BE2C (cell line): ENCODE measurements around the gene SNHG17.
"Not testable (repeated sequence)": the region's sequence is repeated elsewhere in the genome, so short reads cannot be mapped to it uniquely, and the experiment has no call there.

Experiments
- DNase-seq: peaks from one replicate; pipeline ENCODE4 v3.0.0-alpha.2; 2020
- H3K27me3 ChIP-seq: fragments of 250-450 bp; sonication (Bioruptor Pico); 2 replicates; pipeline ENCODE4 v1.5.1; 2020; ENCODE audit warnings: mild to moderate bottlenecking
- H3K36me3 ChIP-seq: fragments of 250-450 bp; sonication (Bioruptor Pico); 2 replicates; pipeline ENCODE4 v1.5.1; 2020; ENCODE audit warnings: mild to moderate bottlenecking
- H3K4me1 ChIP-seq: fragments of 250-450 bp; sonication (Bioruptor Pico); 2 replicates; pipeline ENCODE4 v1.5.1; 2020
- H3K4me3 ChIP-seq: 2 replicates; pipeline ENCODE4 v1.5.1; 2011; ENCODE audit warnings: low read depth, low read length
- H3K9me3 ChIP-seq: fragments of 250-450 bp; sonication (Bioruptor Pico); 2 replicates; pipeline ENCODE4 v1.5.1; 2020
- CTCF ChIP-seq: IDR thresholded peaks from 2 replicates; pipeline ENCODE4 v1.5.1; 2012; ENCODE audit warnings: mild to moderate bottlenecking, low read depth, low read length

Gene SNHG17

DNA sequence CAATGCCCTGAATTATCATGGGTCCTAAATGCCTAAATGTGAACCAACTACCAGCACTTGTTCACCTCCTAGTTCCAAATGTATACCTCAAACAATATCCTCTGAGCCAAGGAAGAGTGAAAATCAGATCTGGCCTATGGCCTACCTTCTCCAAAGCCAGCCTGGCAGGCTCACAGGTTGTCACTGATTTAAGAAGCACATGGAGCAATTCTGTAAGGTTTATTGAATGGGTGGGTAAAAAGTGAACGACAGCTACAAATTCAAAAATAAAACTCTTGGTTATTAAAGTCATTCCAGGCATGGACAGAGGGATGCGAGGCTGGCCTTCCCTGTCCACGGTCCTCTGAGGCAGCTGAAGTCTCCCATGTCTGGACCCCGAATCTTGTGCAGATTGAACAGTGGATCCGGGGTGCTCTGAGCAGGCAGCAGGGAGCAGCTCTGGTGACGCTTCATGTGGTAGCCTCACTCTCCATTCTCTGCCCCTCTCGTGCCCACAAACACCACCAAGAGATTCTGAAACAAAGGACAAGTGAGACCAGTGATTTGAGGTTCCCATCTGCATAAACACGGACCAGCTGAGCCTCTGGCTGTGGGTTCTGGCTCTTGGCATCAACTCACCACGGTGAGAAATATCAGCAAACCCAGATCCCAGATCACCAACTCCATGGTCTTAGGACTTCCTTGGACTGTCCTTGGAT lies 14.6 kb downstream of the SNHG17 start:
- no peak for DNase-seq
- TF ChIP-seq CTCF: no peak
- Histone ChIP-seq H3K9me3 (no peaks in the 10 kb centered on the region), H3K4me1 (no peaks in the 10 kb centered on the region), H3K4me3 (no peak overlapping the region), H3K36me3 (peaks cover 79% of the 10 kb centered on the region), H3K27me3 (no peaks in the 10 kb centered on the region; the same call in 1 of the 2 replicates)

- no peaks in the 10 kb centered on the region for H3K9me3 ChIP-seq
- TF ChIP-seq CTCF: no peak
- H3K4me3 ChIP-seq: no peak overlapping the region
- DNase-seq: no peak
- peaks cover 67% of the 10 kb centered on the region for H3K36me3 ChIP-seq
- H3K4me1 ChIP-seq: no peaks in the 10 kb centered on the region
- H3K27me3 ChIP-seq: no peaks in the 10 kb centered on the region; the same call in 1 of the 2 replicates
Observed at GRCh38 chr20:38418509-38419204, 16.5 kb downstream of the SNHG17 start.

GRCh38 chr20:38414769-38415450 lies 20.2 kb downstream of the SNHG17 start:
- no peak overlapping the region for H3K4me3 ChIP-seq
- no peaks in the 10 kb centered on the region for H3K9me3 ChIP-seq
- peaks cover 36% of the 10 kb centered on the region for H3K36me3 ChIP-seq
- H3K4me1 ChIP-seq: no peaks in the 10 kb centered on the region
- no peaks in the 10 kb centered on the region; the same call in 1 of the 2 replicates for H3K27me3 ChIP-seq
- TF ChIP-seq CTCF: no peak
- no peak for DNase-seq

DNA sequence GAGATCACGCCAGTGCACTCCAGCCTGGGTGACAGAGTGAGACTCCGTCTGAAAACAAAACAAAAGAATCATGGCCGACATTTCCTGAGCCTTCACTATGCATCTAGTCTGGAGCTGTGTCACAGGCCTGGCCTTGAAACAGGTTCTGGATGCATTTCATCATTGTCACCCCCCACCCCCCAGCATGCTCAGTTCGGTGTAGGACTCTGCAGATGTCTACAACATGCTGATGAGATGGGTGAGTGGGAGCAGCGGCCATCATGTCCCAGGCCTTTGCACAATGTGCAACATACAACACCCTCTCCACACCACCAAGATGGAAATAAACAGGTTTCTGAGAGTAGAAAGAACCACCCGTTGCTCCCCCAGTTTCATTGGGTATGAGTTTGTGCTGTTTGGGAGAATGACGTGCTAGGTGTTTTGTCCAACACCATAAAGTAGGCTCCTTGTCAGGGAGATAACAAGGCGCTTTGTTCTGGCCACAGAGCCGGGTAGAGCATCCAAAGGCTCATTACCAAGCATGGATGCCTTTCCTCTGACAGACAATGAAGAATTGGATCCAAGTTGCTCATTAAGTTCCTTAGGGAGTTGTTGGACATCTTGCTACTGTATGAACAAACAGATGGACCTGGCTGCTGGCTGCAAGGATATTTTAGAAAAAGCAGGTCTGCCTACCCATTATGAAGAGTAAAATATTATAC lies 22.1 kb downstream of the SNHG17 start:
- H3K9me3 ChIP-seq: no peaks in the 10 kb centered on the region
- no peak overlapping the region for H3K4me3 ChIP-seq
- TF ChIP-seq CTCF: no peak
- H3K36me3 ChIP-seq: peaks cover 18% of the 10 kb centered on the region
- no peaks in the 10 kb centered on the region for H3K27me3 ChIP-seq
- H3K4me1 ChIP-seq: no peaks in the 10 kb centered on the region
- no peak for DNase-seq

DNA sequence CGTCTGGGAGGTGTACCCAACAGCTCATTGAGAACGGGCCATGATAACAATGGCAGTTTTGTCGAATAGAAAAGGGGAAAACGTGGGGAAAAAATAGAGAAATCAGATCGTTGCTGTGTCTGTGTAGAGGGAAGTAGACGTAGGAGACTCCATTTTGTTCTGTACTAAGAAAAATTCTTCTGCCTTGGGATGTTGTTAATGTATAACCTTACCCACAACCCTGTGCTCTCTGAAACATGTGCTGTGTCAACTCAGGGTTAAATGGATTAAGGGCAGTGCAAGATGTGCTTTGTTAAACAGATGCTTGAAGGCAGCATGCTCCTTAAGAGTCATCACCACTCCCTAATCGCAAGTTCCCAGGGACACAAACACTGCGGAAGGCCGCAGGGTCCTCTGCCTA lies 27.3 kb downstream of the SNHG17 start:
- not testable (repeated sequence) for H3K36me3 ChIP-seq, DNase-seq, H3K4me1 ChIP-seq

GRCh38 chr20:38407321-38407720 lies 27.8 kb downstream of the SNHG17 start:
- Histone ChIP-seq H3K9me3 (no peaks in the 10 kb centered on the region), H3K36me3 (no peaks in the 10 kb centered on the region; the same call in 1 of the 2 replicates), H3K4me3 (no peak overlapping the region), H3K4me1 (no peaks in the 10 kb centered on the region), H3K27me3 (no peaks in the 10 kb centered on the region)
- no peak for TF ChIP-seq CTCF
- no peak for DNase-seq

More for the DNA sequence above, 27.3 kb downstream of the SNHG17 start:
- H3K4me3 ChIP-seq, H3K27me3 ChIP-seq, H3K9me3 ChIP-seq: not testable (repeated sequence)
